GM06990 (cell line): ENCODE data around the gene P3R3URF.

Source experiments
- DNase-seq: peaks from one replicate; pipeline ENCODE4 v3.0.0-alpha.2; 2011; ENCODE audit not compliant: insufficient read length; ENCODE audit errors: extremely low read depth
- H3K27me3 ChIP-seq: replicated peaks from 2 replicates; pipeline ENCODE4 v1.6.0; 2011; ENCODE audit warnings: low read length; ENCODE audit not compliant: control insufficient read depth, insufficient read depth
- H3K36me3 ChIP-seq: 2 replicates; pipeline ENCODE4 v1.5.1; 2011; ENCODE audit warnings: low read length; ENCODE audit not compliant: control insufficient read depth, insufficient read depth
- H3K4me3 ChIP-seq: replicated peaks from 2 replicates; pipeline ENCODE4 v1.5.1; 2011; ENCODE audit warnings: low read depth, mild to moderate bottlenecking, control low read depth, low read length
- TF ChIP-seq, protein P1 (sequence below): IDR thresholded peaks from 2 replicates; pipeline ENCODE4 v1.5.1; 2011; ENCODE audit warnings: low read length, control low read depth, mild to moderate bottlenecking, inconsistent platforms; ENCODE audit not compliant: insufficient read depth, poor library complexity, severe bottlenecking

P3R3URF gene

GRCh38 chr1:46206399-46206798 lies 30.1 kb upstream of the P3R3URF start:
- TF ChIP-seq, protein P1, sequence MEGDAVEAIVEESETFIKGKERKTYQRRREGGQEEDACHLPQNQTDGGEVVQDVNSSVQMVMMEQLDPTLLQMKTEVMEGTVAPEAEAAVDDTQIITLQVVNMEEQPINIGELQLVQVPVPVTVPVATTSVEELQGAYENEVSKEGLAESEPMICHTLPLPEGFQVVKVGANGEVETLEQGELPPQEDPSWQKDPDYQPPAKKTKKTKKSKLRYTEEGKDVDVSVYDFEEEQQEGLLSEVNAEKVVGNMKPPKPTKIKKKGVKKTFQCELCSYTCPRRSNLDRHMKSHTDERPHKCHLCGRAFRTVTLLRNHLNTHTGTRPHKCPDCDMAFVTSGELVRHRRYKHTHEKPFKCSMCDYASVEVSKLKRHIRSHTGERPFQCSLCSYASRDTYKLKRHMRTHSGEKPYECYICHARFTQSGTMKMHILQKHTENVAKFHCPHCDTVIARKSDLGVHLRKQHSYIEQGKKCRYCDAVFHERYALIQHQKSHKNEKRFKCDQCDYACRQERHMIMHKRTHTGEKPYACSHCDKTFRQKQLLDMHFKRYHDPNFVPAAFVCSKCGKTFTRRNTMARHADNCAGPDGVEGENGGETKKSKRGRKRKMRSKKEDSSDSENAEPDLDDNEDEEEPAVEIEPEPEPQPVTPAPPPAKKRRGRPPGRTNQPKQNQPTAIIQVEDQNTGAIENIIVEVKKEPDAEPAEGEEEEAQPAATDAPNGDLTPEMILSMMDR, result no peak
- Histone ChIP-seq H3K27me3 (no peaks in the 10 kb centered on the region), H3K36me3 (no peaks in the 10 kb centered on the region), H3K4me3 (no peak overlapping the region)
- DNase-seq, result no peak

DNA sequence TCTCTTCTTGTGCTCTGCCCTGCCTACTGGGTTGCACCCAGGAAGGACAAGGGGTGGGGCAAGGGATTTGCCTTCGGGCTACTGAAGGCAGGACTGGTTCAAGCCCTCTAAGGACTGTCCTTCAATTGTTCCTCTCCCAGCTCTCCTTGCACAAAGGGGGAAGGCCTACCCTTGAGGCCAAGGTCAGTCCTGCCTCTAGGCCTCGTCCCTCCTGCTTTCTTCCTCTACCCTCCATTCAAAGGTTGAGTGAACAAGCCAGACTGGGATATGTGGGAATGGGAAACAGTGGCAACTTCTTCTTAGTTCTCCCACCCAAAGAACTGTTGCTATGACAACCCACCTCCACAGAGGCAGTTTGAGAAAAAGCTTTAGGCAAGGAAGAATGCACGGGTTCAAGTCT lies 29.5 kb upstream of the P3R3URF start:
- Histone ChIP-seq H3K27me3 (no peaks in the 10 kb centered on the region), H3K4me3 (no peak overlapping the region), H3K36me3 (no peaks in the 10 kb centered on the region)
- no peak for DNase-seq
- TF ChIP-seq, protein P1, result no peak

GRCh38 chr1:46205141-46205540 lies 28.9 kb upstream of the P3R3URF start:
- Histone ChIP-seq H3K4me3 (no peak overlapping the region), H3K27me3 (no peaks in the 10 kb centered on the region), H3K36me3 (no peaks in the 10 kb centered on the region)
- TF ChIP-seq, protein P1, result no peak
- DNase-seq, result no peak

DNA sequence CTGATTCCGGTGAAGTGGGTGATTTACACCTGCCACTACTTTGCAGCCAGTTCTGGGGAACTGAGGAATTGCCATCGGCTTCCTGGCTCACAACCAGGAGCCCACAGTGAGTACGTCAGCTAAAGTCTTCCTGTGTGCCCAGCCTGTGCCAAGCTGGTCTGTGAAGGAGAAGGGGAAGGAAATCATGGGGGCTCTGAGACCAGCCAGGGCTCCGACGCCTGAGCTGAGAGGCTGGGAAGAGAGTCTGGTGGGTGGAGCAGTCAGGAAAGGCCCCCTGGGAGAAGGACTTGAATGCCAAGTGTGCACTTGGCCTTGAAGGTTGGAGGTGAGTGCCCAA lies 28.1 kb upstream of the P3R3URF start:
- Histone ChIP-seq H3K27me3 (no peaks in the 10 kb centered on the region), H3K4me3 (no peak overlapping the region), H3K36me3 (no peaks in the 10 kb centered on the region)
- DNase-seq, result no peak
- TF ChIP-seq, protein P1, result no peak

- Histone ChIP-seq H3K27me3 (no peaks in the 10 kb centered on the region), H3K36me3 (no peaks in the 10 kb centered on the region), H3K4me3 (no peak overlapping the region; the same call in 1 of the 2 replicates)
- no peak for DNase-seq
- TF ChIP-seq, protein P1, result no peak
Measured at GRCh38 chr1:46203738-46204405, 27.6 kb upstream of the P3R3URF start.
